ENCODE results near the gene TJAP1. TPM values are rescaled to one million over a fixed set of nuclear protein-coding genes. Genes with fewer than 3 reads are reported as not detected.

The TJAP1 gene
- polyA plus RNA-seq, 1 donor (not counting 4 experiments of a cell fraction or from before 2014, with no cell fraction given), result 23.3 TPM

- Histone ChIP-seq H3K9me3 (ENCODE audit: control insufficient read depth, low read depth, low read length) (no peaks in the 10 kb centered on the region), H3K27ac (ENCODE audit: control insufficient read depth, insufficient read depth, low read length) (no peak overlapping the region), H3K9ac (ENCODE audit: control insufficient read depth, extremely low read depth, insufficient read depth, low read length) (no peak overlapping the region), H3K27me3 (ENCODE audit: control insufficient read depth, extremely low read depth, insufficient read depth, low read length) (no peaks in the 10 kb centered on the region), H3K9me1 (ENCODE audit: control insufficient read depth, extremely low read depth, insufficient read depth, low read length) (no peaks in the 10 kb centered on the region), H3K4me2 (ENCODE audit: control insufficient read depth, extremely low read depth, insufficient read depth, low read depth, low read length) (no peak overlapping the region), H3K79me2 (ENCODE audit: control insufficient read depth, insufficient read depth, low read length) (no peaks in the 10 kb centered on the region), H2AFZ (ENCODE audit: control insufficient read depth, low read length) (no peak overlapping the region), H3K36me3 (ENCODE audit: control insufficient read depth in 2 of 2, extremely low read depth in 1 of 2, insufficient read depth in 2 of 2, low read length in 2 of 2) (peaks cover 42 to 53% of the 10 kb centered on the region in 2 experiments), H3K4me1 (ENCODE audit: control insufficient read depth, extremely low read depth, insufficient read depth, low read length) (peaks cover 13% of the 10 kb centered on the region), H4K20me1 (ENCODE audit: control insufficient read depth, extremely low read depth, insufficient read depth, low read length) (no peaks in the 10 kb centered on the region), H3K4me3 (ENCODE audit: control insufficient read depth in 2 of 3, extremely low read depth in 1 of 3, insufficient read depth in 2 of 3, low read depth in 1 of 3, low read length in 3 of 3) (no peak overlapping the region)
- DNase-seq (ENCODE audit: low read depth, low spot score), result no peak
- dilution Hi-C loops (cut with MboI; ENCODE audit: extremely low pct_ligation_motif_present, low sequenced_read_pairs), result no loop called here
- no peak for TF ChIP-seq EZH2 (IDR thresholded peaks at IDR 0.05; ENCODE audit: low read length)
- TF ChIP-seq, protein P1, sequence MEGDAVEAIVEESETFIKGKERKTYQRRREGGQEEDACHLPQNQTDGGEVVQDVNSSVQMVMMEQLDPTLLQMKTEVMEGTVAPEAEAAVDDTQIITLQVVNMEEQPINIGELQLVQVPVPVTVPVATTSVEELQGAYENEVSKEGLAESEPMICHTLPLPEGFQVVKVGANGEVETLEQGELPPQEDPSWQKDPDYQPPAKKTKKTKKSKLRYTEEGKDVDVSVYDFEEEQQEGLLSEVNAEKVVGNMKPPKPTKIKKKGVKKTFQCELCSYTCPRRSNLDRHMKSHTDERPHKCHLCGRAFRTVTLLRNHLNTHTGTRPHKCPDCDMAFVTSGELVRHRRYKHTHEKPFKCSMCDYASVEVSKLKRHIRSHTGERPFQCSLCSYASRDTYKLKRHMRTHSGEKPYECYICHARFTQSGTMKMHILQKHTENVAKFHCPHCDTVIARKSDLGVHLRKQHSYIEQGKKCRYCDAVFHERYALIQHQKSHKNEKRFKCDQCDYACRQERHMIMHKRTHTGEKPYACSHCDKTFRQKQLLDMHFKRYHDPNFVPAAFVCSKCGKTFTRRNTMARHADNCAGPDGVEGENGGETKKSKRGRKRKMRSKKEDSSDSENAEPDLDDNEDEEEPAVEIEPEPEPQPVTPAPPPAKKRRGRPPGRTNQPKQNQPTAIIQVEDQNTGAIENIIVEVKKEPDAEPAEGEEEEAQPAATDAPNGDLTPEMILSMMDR (optimal IDR thresholded peaks at IDR 0.05 in 1 of 3, IDR thresholded peaks at IDR 0.05 in 1 of 3, conservative IDR thresholded peaks at IDR 0.05 in 1 of 3; ENCODE audit: extremely low read depth in 1 of 3, insufficient read depth in 2 of 3, low read length in 3 of 3), result no peak
- no peak for FAIRE-seq
Measured at GRCh38 chr6:43447604-43448003, 29.8 kb upstream of the TJAP1 start.

DNA sequence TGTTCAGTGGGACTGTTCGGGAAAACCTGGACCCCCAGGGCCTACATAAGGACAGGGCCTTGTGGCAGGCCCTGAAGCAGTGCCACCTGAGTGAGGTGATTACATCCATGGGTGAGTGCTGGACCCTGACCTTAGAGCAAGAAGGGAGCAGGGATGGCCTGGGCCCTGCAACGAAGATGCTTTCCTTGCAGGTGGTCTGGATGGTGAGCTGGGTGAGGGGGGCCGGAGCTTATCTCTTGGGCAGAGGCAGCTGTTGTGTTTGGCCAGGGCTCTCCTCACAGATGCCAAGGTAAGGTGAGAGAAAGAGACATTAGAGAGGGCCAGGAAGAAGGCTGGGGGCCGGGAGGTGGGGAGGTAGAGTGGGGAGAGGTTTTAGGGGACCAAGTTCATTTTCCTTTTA is 28.5 kb upstream of the TJAP1 start:
- Histone ChIP-seq H3K4me2 (ENCODE audit: control insufficient read depth, extremely low read depth, insufficient read depth, low read depth, low read length) (no peak overlapping the region), H2AFZ (ENCODE audit: control insufficient read depth, low read length) (no peak overlapping the region), H3K27ac (ENCODE audit: control insufficient read depth, insufficient read depth, low read length) (no peak overlapping the region), H4K20me1 (ENCODE audit: control insufficient read depth, extremely low read depth, insufficient read depth, low read length) (no peaks in the 10 kb centered on the region), H3K27me3 (ENCODE audit: control insufficient read depth, extremely low read depth, insufficient read depth, low read length) (no peaks in the 10 kb centered on the region), H3K4me3 (ENCODE audit: control insufficient read depth in 2 of 3, extremely low read depth in 1 of 3, insufficient read depth in 2 of 3, low read depth in 1 of 3, low read length in 3 of 3) (no peak overlapping the region), H3K9me1 (ENCODE audit: control insufficient read depth, extremely low read depth, insufficient read depth, low read length) (no peaks in the 10 kb centered on the region), H3K79me2 (ENCODE audit: control insufficient read depth, insufficient read depth, low read length) (peaks cover 2% of the 10 kb centered on the region), H3K36me3 (ENCODE audit: control insufficient read depth in 2 of 2, extremely low read depth in 1 of 2, insufficient read depth in 2 of 2, low read length in 2 of 2) (peaks cover 42 to 50% of the 10 kb centered on the region in 2 experiments), H3K9ac (ENCODE audit: control insufficient read depth, extremely low read depth, insufficient read depth, low read length) (no peak overlapping the region), H3K4me1 (ENCODE audit: control insufficient read depth, extremely low read depth, insufficient read depth, low read length) (peaks cover 18% of the 10 kb centered on the region), H3K9me3 (ENCODE audit: control insufficient read depth, low read depth, low read length) (no peaks in the 10 kb centered on the region)
- dilution Hi-C loops (cut with MboI; ENCODE audit: extremely low pct_ligation_motif_present, low sequenced_read_pairs), result no loop called here
- TF ChIP-seq EZH2 (IDR thresholded peaks at IDR 0.05; ENCODE audit: low read length), result no peak
- TF ChIP-seq, protein P1 (optimal IDR thresholded peaks at IDR 0.05 in 1 of 3, IDR thresholded peaks at IDR 0.05 in 1 of 3, conservative IDR thresholded peaks at IDR 0.05 in 1 of 3; ENCODE audit: extremely low read depth in 1 of 3, insufficient read depth in 2 of 3, low read length in 3 of 3), result no peak
- DNase-seq (ENCODE audit: low read depth, low spot score) (no peak), FAIRE-seq (no peak)

Data from keratinocyte (primary cell).